ENCODE results near the gene ZCCHC3. TPM values are rescaled to one million over a fixed set of nuclear protein-coding genes. Genes with fewer than 3 reads are reported as not detected.

The ZCCHC3 gene
- total RNA-seq, 1 donor from 2014 or later, result 11.8 TPM

GRCh38 chr20:305745-306144 is 8.4 kb downstream of the ZCCHC3 start:
- DNase-seq, result no peak
- H3K9me3 ChIP-seq (replicated peaks), result no peaks in the 10 kb centered on the region
- TF ChIP-seq CTCF (IDR thresholded peaks at IDR 0.05; ENCODE audit: borderline replicate concordance), result no peak
- peaks cover 39% of the 10 kb centered on the region for H3K4me1 ChIP-seq
- H3K4me3 ChIP-seq, result no peak overlapping the region
- no peaks in the 10 kb centered on the region for H3K27me3 ChIP-seq (ENCODE audit: low read depth)
- H3K36me3 ChIP-seq, result no peaks in the 10 kb centered on the region
- H3K27ac ChIP-seq (replicated peaks), result no peak overlapping the region
- intact Hi-C loops (cut with micrococcal nuclease), result no loop called here

- intact Hi-C loops (cut with micrococcal nuclease), result no loop called here
Measured at GRCh38 chr20:308427-309038, 11.2 kb downstream of the ZCCHC3 start.

GRCh38 chr20:309306-309840 is 12.0 kb downstream of the ZCCHC3 start:
- Histone ChIP-seq H3K9me3 (replicated peaks) (no peaks in the 10 kb centered on the region), H3K4me1 (peaks cover 20% of the 10 kb centered on the region), H3K36me3 (no peaks in the 10 kb centered on the region), H3K27me3 (ENCODE audit: low read depth) (no peaks in the 10 kb centered on the region), H3K4me3 (peak overlapping the region; percentile 69), H3K27ac (replicated peaks) (peak overlapping the region; percentile 84)
- intact Hi-C loops (cut with micrococcal nuclease), result no loop called here
- no peak for TF ChIP-seq CTCF (IDR thresholded peaks at IDR 0.05; ENCODE audit: borderline replicate concordance)
- no peak for DNase-seq

More at GRCh38 chr20:308427-309038, 11.2 kb downstream of the ZCCHC3 start:
- H3K4me1 ChIP-seq, result peaks cover 20% of the 10 kb centered on the region
- H3K36me3 ChIP-seq, result no peaks in the 10 kb centered on the region
- DNase-seq, result no peak
- no peak for TF ChIP-seq CTCF (IDR thresholded peaks at IDR 0.05; ENCODE audit: borderline replicate concordance)
- no peak overlapping the region for H3K4me3 ChIP-seq
- no peaks in the 10 kb centered on the region for H3K9me3 ChIP-seq (replicated peaks)
- no peaks in the 10 kb centered on the region for H3K27me3 ChIP-seq (ENCODE audit: low read depth)
- peak overlapping the region; percentile 84 for H3K27ac ChIP-seq (replicated peaks)

GRCh38 chr20:309841-310644 is 12.7 kb downstream of the ZCCHC3 start:
- intact Hi-C loops (cut with micrococcal nuclease), result no loop called here
- peak overlapping the region; percentile 69 for H3K4me3 ChIP-seq
- DNase-seq, result peak; percentile 98
- peaks cover 20% of the 10 kb centered on the region for H3K4me1 ChIP-seq
- peak overlapping the region; percentile 84 for H3K27ac ChIP-seq (replicated peaks)
- H3K27me3 ChIP-seq (ENCODE audit: low read depth), result no peaks in the 10 kb centered on the region
- H3K36me3 ChIP-seq, result no peaks in the 10 kb centered on the region
- TF ChIP-seq CTCF (IDR thresholded peaks at IDR 0.05; ENCODE audit: borderline replicate concordance), result no peak
- no peaks in the 10 kb centered on the region for H3K9me3 ChIP-seq (replicated peaks)

GRCh38 chr20:310645-311044 is 13.3 kb downstream of the ZCCHC3 start:
- peaks cover 20% of the 10 kb centered on the region for H3K4me1 ChIP-seq
- no peak for DNase-seq
- TF ChIP-seq CTCF (IDR thresholded peaks at IDR 0.05; ENCODE audit: borderline replicate concordance), result no peak
- H3K27me3 ChIP-seq (ENCODE audit: low read depth), result no peaks in the 10 kb centered on the region
- H3K4me3 ChIP-seq, result peak overlapping the region; percentile 69
- no peaks in the 10 kb centered on the region for H3K36me3 ChIP-seq
- H3K27ac ChIP-seq (replicated peaks), result peak overlapping the region; percentile 84
- no peaks in the 10 kb centered on the region for H3K9me3 ChIP-seq (replicated peaks)
- intact Hi-C loops (cut with micrococcal nuclease), result no loop called here
